H1 (cell line): ENCODE measurements around the gene CAMTA1. TPM values are rescaled to one million over a fixed set of nuclear protein-coding genes. Genes with fewer than 3 reads are reported as not detected.

ENCODE experiments used
- BACH1 ChIP-seq: IDR thresholded peaks from 2 replicates; pipeline ENCODE4 v1.6.1; 2012; ENCODE audit warnings: low read length, improper control_type of control experiment
- CBX5 ChIP-seq: fragments of 300-800, 300-1000 bp; sonication (generic); IDR thresholded peaks from 2 replicates; pipeline ENCODE4 v1.7.1; 2016; ENCODE audit warnings: antibody characterized with exemption, low read length, low read depth
- POLR2AphosphoS5 ChIP-seq: IDR thresholded peaks from 2 replicates; pipeline ENCODE4 v1.6.1; 2011; ENCODE audit warnings: low read depth, low read length
- polyA plus RNA-seq, 7 experiments: library from polyadenylated mRNA; depleted of rRNA in 3 of 7; stranded (reverse) in 5 of 7; unstranded in 2 of 7; fragments of >200 nt in 5 of 7; fragments of 200-250 nt in 2 of 7; gene quantifications; 1 replicate in 5 of 7; 2 replicates in 1 of 7; 4 replicates in 1 of 7; pipeline versions ENCODE4 v1.2.1 to v1.2.3, GENCODE V29; 2011 to 2013; ENCODE audit warnings: missing spikeins in 2 of 7, mixed read lengths in 2 of 7
- total RNA-seq: library from RNA; stranded (reverse); fragmentation: NEBNext Ultra II Directional; extraction: Animal tissue kit (Norgen Biotek cat#: 25700); gene quantifications from 2 replicates; pipeline ENCODE4 v1.2.1, GENCODE V29; 2021

Gene CAMTA1
- total and polyA plus RNA-seq, 2 of the 8 experiments (the other 6 are each of a cell fraction or from before 2014, with no cell fraction given): 65.0 to 119 TPM

DNA sequence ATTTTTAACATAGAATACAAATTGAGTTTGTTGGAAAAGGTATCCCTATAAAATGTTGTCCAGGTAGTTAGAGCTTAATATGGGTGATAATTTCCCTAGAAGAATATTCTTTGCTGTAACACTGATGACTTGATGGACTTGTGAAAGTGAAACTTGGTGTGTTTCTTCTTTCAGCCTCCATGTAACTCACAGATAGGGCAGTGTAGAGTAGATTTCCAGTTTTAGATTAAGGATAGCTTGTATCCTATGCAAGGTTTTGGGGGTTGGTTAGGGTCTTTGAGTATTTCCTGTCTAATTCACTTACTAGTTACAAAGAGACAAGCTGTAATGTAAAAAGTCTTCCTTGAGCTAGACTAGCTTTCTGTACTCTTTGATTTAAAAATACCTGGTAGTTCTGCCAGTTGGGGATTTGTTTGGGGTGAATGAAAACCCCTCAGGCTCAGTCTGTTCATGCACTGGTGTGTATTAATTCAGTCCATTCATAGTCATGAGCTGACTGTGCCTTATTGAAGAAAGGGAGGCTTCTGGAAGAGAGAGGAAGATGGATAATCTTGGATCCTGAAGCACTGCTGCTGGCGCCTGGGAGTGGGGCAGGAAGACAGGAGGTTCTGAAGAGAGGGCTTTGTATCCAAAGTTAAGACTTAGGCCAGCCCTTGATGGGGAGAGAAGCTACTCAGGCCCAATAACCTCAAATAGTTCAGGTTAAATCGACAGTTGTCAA is 83.6 kb downstream of the CAMTA1 start (continued):
- TF ChIP-seq BACH1: no peak
- TF ChIP-seq CBX5: no peak
- no peak for TF ChIP-seq POLR2AphosphoS5
- TF ChIP-seq, all 59 proteins: peak for 0
